ENCODE measurements around the gene PLSCR1.
"Not testable (repeated sequence)": the region's sequence is repeated elsewhere in the genome, so short reads cannot be mapped to it uniquely, and the experiment has no call there.

PLSCR1 gene

GRCh38 chr3:146550070-146550615 lies 5.7 kb upstream of the PLSCR1 start:
- DNase-seq (ENCODE audit: low read depth, low spot score) = no peak

- DNase-seq (ENCODE audit: low read depth, low spot score) = no peak
Observed at GRCh38 chr3:146547235-146547835, 2.9 kb upstream of the PLSCR1 start.

- no peak for DNase-seq (ENCODE audit: low read depth, low spot score)
Observed at GRCh38 chr3:146546366-146546965, 2.1 kb upstream of the PLSCR1 start.

- no peak for DNase-seq (ENCODE audit: low read depth, low spot score)
Observed at GRCh38 chr3:146544929-146545528, 622 bp upstream of the PLSCR1 start.

- no peak for DNase-seq (ENCODE audit: low read depth, low spot score)
Observed at GRCh38 chr3:146543461-146544001, 876 bp downstream of the PLSCR1 start.

- no peak for DNase-seq (ENCODE audit: low read depth, low spot score)
Observed at GRCh38 chr3:146542978-146543377, 1.4 kb downstream of the PLSCR1 start.

- no peak for DNase-seq (ENCODE audit: low read depth, low spot score)
Observed at GRCh38 chr3:146542179-146542578, 2.2 kb downstream of the PLSCR1 start.

- no peak for DNase-seq (ENCODE audit: low read depth, low spot score)
Observed at GRCh38 chr3:146540978-146541377, 3.4 kb downstream of the PLSCR1 start.

GRCh38 chr3:146540236-146540635 lies 4.2 kb downstream of the PLSCR1 start:
- DNase-seq (ENCODE audit: low read depth, low spot score) = no peak

GRCh38 chr3:146539315-146539714 lies 5.1 kb downstream of the PLSCR1 start:
- DNase-seq (ENCODE audit: low read depth, low spot score) = no peak

GRCh38 chr3:146537603-146538002 lies 6.8 kb downstream of the PLSCR1 start:
- no peak for DNase-seq (ENCODE audit: low read depth, low spot score)

GRCh38 chr3:146536681-146537080 lies 7.7 kb downstream of the PLSCR1 start:
- no peak for DNase-seq (ENCODE audit: low read depth, low spot score)

- no peak for DNase-seq (ENCODE audit: low read depth, low spot score)
Observed at GRCh38 chr3:146532406-146532805, 12.0 kb downstream of the PLSCR1 start.

GRCh38 chr3:146530609-146531008 lies 13.8 kb downstream of the PLSCR1 start:
- DNase-seq (ENCODE audit: low read depth, low spot score) = no peak

- no peak for DNase-seq (ENCODE audit: low read depth, low spot score)
Observed at GRCh38 chr3:146529021-146529420, 15.4 kb downstream of the PLSCR1 start.

- DNase-seq (ENCODE audit: low read depth, low spot score) = no peak
Observed at GRCh38 chr3:146524961-146525360, 19.4 kb downstream of the PLSCR1 start.

GRCh38 chr3:146523531-146523930 lies 20.9 kb downstream of the PLSCR1 start:
- no peak for DNase-seq (ENCODE audit: low read depth, low spot score)

GRCh38 chr3:146522174-146523158 lies 21.9 kb downstream of the PLSCR1 start:
- DNase-seq (ENCODE audit: low read depth, low spot score) = not testable (repeated sequence)

GRCh38 chr3:146521394-146521793 lies 23.0 kb downstream of the PLSCR1 start:
- DNase-seq (ENCODE audit: low read depth, low spot score) = no peak

GRCh38 chr3:146519810-146520209 lies 24.6 kb downstream of the PLSCR1 start:
- no peak for DNase-seq (ENCODE audit: low read depth, low spot score)

- DNase-seq (ENCODE audit: low read depth, low spot score) = no peak
Observed at GRCh38 chr3:146517684-146518435, 26.5 kb downstream of the PLSCR1 start.

Data from activated naive CD8-positive, alpha-beta T cell treated with anti-CD3 and anti-CD28 coated beads, Interleukin-2, amount 50 U/mL, for 16 hours (primary cell).